ENCODE data around the gene NDP. TPM values are rescaled to one million over a fixed set of nuclear protein-coding genes. Genes with fewer than 3 reads are reported as not detected.

Gene NDP
- total RNA-seq, 2 donors from 2014 or later = 0.16 TPM; not detected in 1

- no peak for DNase-seq
- TF ChIP-seq CTCF (IDR thresholded peaks at IDR 0.05) = no peak
- peaks cover 3% of the 10 kb centered on the region for H3K27me3 ChIP-seq
- no peak overlapping the region for H3K27ac ChIP-seq
- H3K4me1 ChIP-seq = no peaks in the 10 kb centered on the region
- H3K36me3 ChIP-seq = no peaks in the 10 kb centered on the region
- H3K9me3 ChIP-seq = no peaks in the 10 kb centered on the region
- intact Hi-C loops (cut with DNase I) = no loop called here
- H3K9ac ChIP-seq (ENCODE audit: low read depth in 2 of 2, low read length in 2 of 2) = no peak overlapping the region
- H3K4me3 ChIP-seq = no peak overlapping the region
These were observed 5.0 kb upstream of the NDP start for GRCh38 chrX:43978226-43978625.

GRCh38 chrX:43976205-43976604, 3.0 kb upstream of the NDP start:
- Histone ChIP-seq H3K9me3 (no peaks in the 10 kb centered on the region), H3K27me3 (peaks cover 15% of the 10 kb centered on the region), H3K27ac (no peak overlapping the region), H3K4me3 (no peak overlapping the region), H3K9ac (ENCODE audit: low read depth in 2 of 2, low read length in 2 of 2) (no peak overlapping the region), H3K4me1 (no peaks in the 10 kb centered on the region), H3K36me3 (no peaks in the 10 kb centered on the region)
- intact Hi-C loops (cut with DNase I) = no loop called here
- no peak for DNase-seq
- TF ChIP-seq CTCF (IDR thresholded peaks at IDR 0.05) = no peak

- Histone ChIP-seq H3K9me3 (no peaks in the 10 kb centered on the region), H3K4me3 (no peak overlapping the region), H3K36me3 (no peaks in the 10 kb centered on the region), H3K9ac (ENCODE audit: low read depth in 2 of 2, low read length in 2 of 2) (no peak overlapping the region), H3K27me3 (peaks cover 16% of the 10 kb centered on the region), H3K27ac (no peak overlapping the region), H3K4me1 (no peaks in the 10 kb centered on the region)
- no peak for DNase-seq
- no peak for TF ChIP-seq CTCF (IDR thresholded peaks at IDR 0.05)
- intact Hi-C loops (cut with DNase I) = no loop called here
These were observed 2.6 kb upstream of the NDP start for GRCh38 chrX:43975796-43976195.

- intact Hi-C loops (cut with DNase I) = no loop called here
- H3K27me3 ChIP-seq = peaks cover 22% of the 10 kb centered on the region
- TF ChIP-seq CTCF (IDR thresholded peaks at IDR 0.05) = no peak
- no peaks in the 10 kb centered on the region for H3K36me3 ChIP-seq
- H3K27ac ChIP-seq = no peak overlapping the region
- no peaks in the 10 kb centered on the region for H3K4me1 ChIP-seq
- H3K9me3 ChIP-seq = no peaks in the 10 kb centered on the region
- no peak overlapping the region for H3K9ac ChIP-seq (ENCODE audit: low read depth in 2 of 2, low read length in 2 of 2)
- no peak for DNase-seq
- H3K4me3 ChIP-seq = no peak overlapping the region
These were observed 1.7 kb upstream of the NDP start for GRCh38 chrX:43974741-43975465.

GRCh38 chrX:43974100-43974475, 898 bp upstream of the NDP start:
- no peaks in the 10 kb centered on the region for H3K36me3 ChIP-seq
- peaks cover 22% of the 10 kb centered on the region for H3K27me3 ChIP-seq
- DNase-seq = no peak

More at GRCh38 chrX:43974100-43974475, 898 bp upstream of the NDP start:
- Histone ChIP-seq H3K27ac (no peak overlapping the region), H3K9ac (ENCODE audit: low read depth in 2 of 2, low read length in 2 of 2) (no peak overlapping the region), H3K9me3 (no peaks in the 10 kb centered on the region), H3K4me1 (no peaks in the 10 kb centered on the region), H3K4me3 (no peak overlapping the region)
- intact Hi-C loops (cut with DNase I) = no loop called here
- no peak for TF ChIP-seq CTCF (IDR thresholded peaks at IDR 0.05)

Data from colonic mucosa (tissue), 4 donors.